Nephron progenitor cell (in vitro differentiated cells): Measurements from ENCODE around the gene RBM23.

Experiments used
- DNase-seq: peaks from one replicate; pipeline ENCODE4 v3.0.0; 2021
- H3K27ac Mint-ChIP-seq: 2 replicates; pipeline ENCODE4 v1.8.0; 2021; ENCODE audit warnings: mild to moderate bottlenecking, moderate library complexity, mixed read lengths
- H3K27me3 Mint-ChIP-seq: 2 replicates; pipeline ENCODE4 v1.8.0; 2021; ENCODE audit warnings: mild to moderate bottlenecking, low read depth, mixed read lengths; ENCODE audit not compliant: poor library complexity
- H3K36me3 Mint-ChIP-seq: 2 replicates; pipeline ENCODE4 v1.8.0; 2021; ENCODE audit warnings: low read depth, mixed read lengths
- H3K4me1 Mint-ChIP-seq: 2 replicates; pipeline ENCODE4 v1.8.0; 2021; ENCODE audit warnings: mixed read lengths
- H3K4me3 Mint-ChIP-seq: 2 replicates; pipeline ENCODE4 v1.8.0; 2021; ENCODE audit warnings: mild to moderate bottlenecking, moderate library complexity, mixed read lengths
- H3K9me3 Mint-ChIP-seq: 2 replicates; pipeline ENCODE4 v1.8.0; 2021; ENCODE audit warnings: mild to moderate bottlenecking, moderate library complexity, mixed read lengths
- CTCF ChIP-seq: fragments of 200-600 bp; sonication (generic); IDR thresholded peaks from 2 replicates; pipeline ENCODE4 v1.5.0; 2021; ENCODE audit warnings: antibody characterized with exemption

RBM23 gene

GRCh38 chr14:22871224-22872032 lies 47.5 kb downstream of the RBM23 start, which contains the start of gene LRP10:
Gene LRP10 (plus strand): TSS chr14:22871740. CDS start chr14:22872304, 564 bp downstream.
- H3K27ac Mint-ChIP-seq: peak within 1 kb of the TSS; percentile 99
- no peaks in the 10 kb centered on the region for H3K27me3 Mint-ChIP-seq
- H3K9me3 Mint-ChIP-seq: no peaks in the 10 kb centered on the region
- H3K4me3 Mint-ChIP-seq: peak within 1 kb of the TSS; percentile 87
- no peak for TF ChIP-seq CTCF
- DNase-seq: peak; percentile 95
- H3K4me1 Mint-ChIP-seq: peaks cover 27% of the 10 kb centered on the region
- peaks cover 20% of the 10 kb centered on the region for H3K36me3 Mint-ChIP-seq

- no peaks in the 10 kb centered on the region for H3K27me3 Mint-ChIP-seq
- DNase-seq: no peak
- no peaks in the 10 kb centered on the region for H3K9me3 Mint-ChIP-seq
- peak overlapping the region; percentile 87 for H3K4me3 Mint-ChIP-seq
- H3K4me1 Mint-ChIP-seq: peaks cover 27% of the 10 kb centered on the region
- no peak for TF ChIP-seq CTCF
- peak overlapping the region; percentile 99 for H3K27ac Mint-ChIP-seq
- H3K36me3 Mint-ChIP-seq: peaks cover 16% of the 10 kb centered on the region
These were observed 48.1 kb downstream of the RBM23 start for GRCh38 chr14:22870811-22871223.

- H3K4me1 Mint-ChIP-seq: peaks cover 19% of the 10 kb centered on the region
- H3K36me3 Mint-ChIP-seq: no peaks in the 10 kb centered on the region
- no peak for TF ChIP-seq CTCF
- no peak overlapping the region for H3K27ac Mint-ChIP-seq
- no peak overlapping the region for H3K4me3 Mint-ChIP-seq
- no peak for DNase-seq
- H3K27me3 Mint-ChIP-seq: no peaks in the 10 kb centered on the region
- peaks cover 3% of the 10 kb centered on the region for H3K9me3 Mint-ChIP-seq
These were observed 52.1 kb downstream of the RBM23 start for GRCh38 chr14:22866874-22867273.

- H3K36me3 Mint-ChIP-seq: no peaks in the 10 kb centered on the region
- H3K27ac Mint-ChIP-seq: peak overlapping the region; percentile 5
- peaks cover 4% of the 10 kb centered on the region for H3K9me3 Mint-ChIP-seq
- H3K4me3 Mint-ChIP-seq: no peak overlapping the region
- H3K4me1 Mint-ChIP-seq: peaks cover 13% of the 10 kb centered on the region
- peaks cover 2% of the 10 kb centered on the region for H3K27me3 Mint-ChIP-seq
- TF ChIP-seq CTCF: no peak
- DNase-seq: no peak
These were observed 53.2 kb downstream of the RBM23 start for GRCh38 chr14:22865424-22866405.

- TF ChIP-seq CTCF: no peak
- no peak for DNase-seq
- H3K27me3 Mint-ChIP-seq: peaks cover 3% of the 10 kb centered on the region
- H3K27ac Mint-ChIP-seq: no peak overlapping the region
- H3K9me3 Mint-ChIP-seq: peaks cover 4% of the 10 kb centered on the region
- H3K4me1 Mint-ChIP-seq: peaks cover 6% of the 10 kb centered on the region
- H3K4me3 Mint-ChIP-seq: no peak overlapping the region
- H3K36me3 Mint-ChIP-seq: no peaks in the 10 kb centered on the region
These were observed 54.0 kb downstream of the RBM23 start for GRCh38 chr14:22864979-22865378.
